GM21529 (cell line): ENCODE results near the gene SPACA4.
"Not testable (repeated sequence)": the region's sequence is repeated elsewhere in the genome, so short reads cannot be mapped to it uniquely, and the experiment has no call there.

Experiments used
- ATAC-seq: cut with Tn5 transposase; IDR thresholded peaks from one replicate; pipeline ENCODE4 v1.9.1; 2021; ENCODE audit not compliant: unreplicated experiment

Gene SPACA4

GRCh38 chr19:48606463-48607358 lies at the start of gene SPACA4:
Gene SPACA4 (plus strand): TSS chr19:48606742. CDS start chr19:48606979, 237 bp downstream.
- ATAC-seq = no peak

GRCh38 chr19:48556825-48557224 lies 49.7 kb upstream of the SPACA4 start:
- no peak for ATAC-seq

GRCh38 chr19:48558018-48558684 lies 48.4 kb upstream of the SPACA4 start:
- no peak for ATAC-seq

- ATAC-seq = no peak
Measured at GRCh38 chr19:48560095-48560530, 46.4 kb upstream of the SPACA4 start.

- no peak for ATAC-seq
Measured at GRCh38 chr19:48561412-48561811, 45.1 kb upstream of the SPACA4 start.

- ATAC-seq = no peak
Measured at GRCh38 chr19:48565090-48565489, 41.5 kb upstream of the SPACA4 start.

- no peak for ATAC-seq
Measured at GRCh38 chr19:48568345-48568886, 38.1 kb upstream of the SPACA4 start.

- no peak for ATAC-seq
Measured at GRCh38 chr19:48569814-48570213, 36.7 kb upstream of the SPACA4 start.

- ATAC-seq = no peak
Measured at GRCh38 chr19:48571378-48572162, 35.0 kb upstream of the SPACA4 start.

- ATAC-seq = no peak
Measured at GRCh38 chr19:48573163-48573505, 33.4 kb upstream of the SPACA4 start.

GRCh38 chr19:48575931-48576622 lies 30.5 kb upstream of the SPACA4 start:
- ATAC-seq = no peak

GRCh38 chr19:48577908-48578307 lies 28.6 kb upstream of the SPACA4 start:
- not testable (repeated sequence) for ATAC-seq

- ATAC-seq = no peak
Measured at GRCh38 chr19:48578891-48579290, 27.7 kb upstream of the SPACA4 start.

- ATAC-seq = no peak
Measured at GRCh38 chr19:48582168-48582567, 24.4 kb upstream of the SPACA4 start.

GRCh38 chr19:48587387-48587786 lies 19.2 kb upstream of the SPACA4 start:
- no peak for ATAC-seq

GRCh38 chr19:48588670-48589401 lies 17.7 kb upstream of the SPACA4 start:
- ATAC-seq = no peak

- no peak for ATAC-seq
Measured at GRCh38 chr19:48591021-48591420, 15.5 kb upstream of the SPACA4 start.

- no peak for ATAC-seq
Measured at GRCh38 chr19:48595171-48595570, 11.4 kb upstream of the SPACA4 start.

- no peak for ATAC-seq
Measured at GRCh38 chr19:48595833-48596232, 10.7 kb upstream of the SPACA4 start.

GRCh38 chr19:48596237-48596636 lies 10.3 kb upstream of the SPACA4 start:
- no peak for ATAC-seq
